ENCODE results near the gene LDHAL6B. TPM values are rescaled to one million over a fixed set of nuclear protein-coding genes. Genes with fewer than 3 reads are reported as not detected.

LDHAL6B gene
- polyA plus RNA-seq, 1 of the 3 experiments (the other 2 are of a cell fraction) = not detected

GRCh38 chr15:59196416-59196815 lies 10.2 kb upstream of the LDHAL6B start:
- H4K20me1 ChIP-seq (ENCODE audit: insufficient read depth) = peaks cover 3% of the 10 kb centered on the region; the same call in 1 of the 2 replicates
- ChIA-PET CTCF (no interaction called here), POLR2A (no interaction called here)
- H3K9ac ChIP-seq = no peak overlapping the region
- no peaks in the 10 kb centered on the region for H3K79me2 ChIP-seq (ENCODE audit: insufficient read depth)
- H3K4me1 ChIP-seq (ENCODE audit: control insufficient read depth in 1 of 2, insufficient read depth in 2 of 2, low read depth in 1 of 2, low read length in 1 of 2) = peaks cover 3 to 17% of the 10 kb centered on the region in 2 experiments; a peak in 3 of 4 replicates
- H2AFZ ChIP-seq (ENCODE audit: low read depth) = no peak overlapping the region
- no peak overlapping the region for H3K4me3 ChIP-seq (ENCODE audit: low read depth in 2 of 2, low read length in 1 of 2)
- peaks cover 11 to 24% of the 10 kb centered on the region in 2 experiments for H3K36me3 ChIP-seq (replicated peaks in 1 of 2; ENCODE audit: control insufficient read depth in 1 of 2, insufficient read depth in 2 of 2, low read length in 1 of 2)
- no peaks in the 10 kb centered on the region for H3K9me3 ChIP-seq
- no peaks in the 10 kb centered on the region for H3K27me3 ChIP-seq (ENCODE audit: insufficient read depth)
- peaks cover 34% of the 10 kb centered on the region for H3F3A ChIP-seq (replicated peaks; ENCODE audit: insufficient read depth)
- no peak overlapping the region for H3K4me2 ChIP-seq
- H3K9me2 ChIP-seq = no peaks in the 10 kb centered on the region
- DNase-seq = no peak
- no peak overlapping the region for H3K27ac ChIP-seq (ENCODE audit: low read depth in 2 of 2, low read length in 1 of 2)
- WGBS (ENCODE audit: low lambda C conversion rate) = 88% methylated on average over 2 of the region's 2 CpGs
- TF ChIP-seq ZBTB33 (IDR thresholded peaks at IDR 0.05; ENCODE audit: borderline replicate concordance, low read depth) (no peak), TEAD4 (IDR thresholded peaks at IDR 0.05; ENCODE audit: borderline replicate concordance, insufficient read depth) (no peak), GABPA (IDR thresholded peaks at IDR 0.05; ENCODE audit: low read depth) (no peak), MXI1 (IDR thresholded peaks at IDR 0.05; ENCODE audit: low read depth, low read length) (no peak), FOXJ3 (CRISPR knock-in tag; IDR thresholded peaks at IDR 0.05) (no peak), PBX3 (IDR thresholded peaks at IDR 0.05) (no peak), REST (IDR thresholded peaks at IDR 0.05; ENCODE audit: low read depth, low read length) (no peak), IRF3 (IDR thresholded peaks at IDR 0.05; ENCODE audit: low read depth, low read length) (no peak), CHD2 (IDR thresholded peaks at IDR 0.05; ENCODE audit: low read length, partially characterized antibody) (no peak), FOXM1 (IDR thresholded peaks at IDR 0.05; ENCODE audit: low read depth) (no peak), SMC3 (IDR thresholded peaks at IDR 0.05; ENCODE audit: low read depth, low read length) (no peak)
